C4-2B (cell line): ENCODE measurements around the gene GPC5.

Experiments
- ZFX ChIP-seq: fragments of 450-650 bp; IDR thresholded peaks from 2 replicates; pipeline ENCODE4 v1.6.1; 2017
- TF ChIP-seq, protein P1 (sequence below): fragments of 450-650 bp; conservative IDR thresholded peaks from 2 replicates; pipeline ENCODE4 v1.5.1; 2017; ENCODE audit warnings: mild to moderate bottlenecking

DNA sequence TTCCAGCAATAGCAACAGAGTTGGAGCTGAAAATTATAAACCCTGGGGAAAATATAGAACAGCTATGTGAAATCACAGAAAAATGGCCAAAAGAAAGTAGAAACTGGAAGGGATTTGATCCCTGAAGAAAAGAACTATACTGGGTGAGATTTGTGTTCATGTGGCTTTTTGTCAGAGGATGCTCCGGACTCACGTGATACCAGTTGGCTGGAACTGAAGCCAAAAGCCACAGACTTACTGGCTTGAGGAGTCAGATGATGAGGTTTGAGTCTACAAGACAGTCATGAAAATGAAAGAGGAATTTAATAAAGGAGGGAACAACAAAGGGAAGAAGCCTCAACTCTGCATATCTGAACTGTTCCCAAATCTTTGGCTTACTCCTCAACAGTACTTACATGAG, 427.1 kb downstream of the GPC5 start:
- TF ChIP-seq, protein P1, sequence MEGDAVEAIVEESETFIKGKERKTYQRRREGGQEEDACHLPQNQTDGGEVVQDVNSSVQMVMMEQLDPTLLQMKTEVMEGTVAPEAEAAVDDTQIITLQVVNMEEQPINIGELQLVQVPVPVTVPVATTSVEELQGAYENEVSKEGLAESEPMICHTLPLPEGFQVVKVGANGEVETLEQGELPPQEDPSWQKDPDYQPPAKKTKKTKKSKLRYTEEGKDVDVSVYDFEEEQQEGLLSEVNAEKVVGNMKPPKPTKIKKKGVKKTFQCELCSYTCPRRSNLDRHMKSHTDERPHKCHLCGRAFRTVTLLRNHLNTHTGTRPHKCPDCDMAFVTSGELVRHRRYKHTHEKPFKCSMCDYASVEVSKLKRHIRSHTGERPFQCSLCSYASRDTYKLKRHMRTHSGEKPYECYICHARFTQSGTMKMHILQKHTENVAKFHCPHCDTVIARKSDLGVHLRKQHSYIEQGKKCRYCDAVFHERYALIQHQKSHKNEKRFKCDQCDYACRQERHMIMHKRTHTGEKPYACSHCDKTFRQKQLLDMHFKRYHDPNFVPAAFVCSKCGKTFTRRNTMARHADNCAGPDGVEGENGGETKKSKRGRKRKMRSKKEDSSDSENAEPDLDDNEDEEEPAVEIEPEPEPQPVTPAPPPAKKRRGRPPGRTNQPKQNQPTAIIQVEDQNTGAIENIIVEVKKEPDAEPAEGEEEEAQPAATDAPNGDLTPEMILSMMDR = no peak
- TF ChIP-seq ZFX = no peak
